GM19239 (cell line): ENCODE data around the gene PCED1B.
"Not testable (repeated sequence)": the region's sequence is repeated elsewhere in the genome, so short reads cannot be mapped to it uniquely, and the experiment has no call there.

Experiments used
- DNase-seq: peaks from one replicate; pipeline ENCODE4 v3.0.0; 2011; ENCODE audit warnings: low spot score; ENCODE audit not compliant: insufficient read length
- FAIRE-seq: peaks from 2 replicates; lab custom pipeline; 2011; peaks lifted over from hg19 to GRCh38; lab: Jason Lieb, UNC

The PCED1B gene

DNA sequence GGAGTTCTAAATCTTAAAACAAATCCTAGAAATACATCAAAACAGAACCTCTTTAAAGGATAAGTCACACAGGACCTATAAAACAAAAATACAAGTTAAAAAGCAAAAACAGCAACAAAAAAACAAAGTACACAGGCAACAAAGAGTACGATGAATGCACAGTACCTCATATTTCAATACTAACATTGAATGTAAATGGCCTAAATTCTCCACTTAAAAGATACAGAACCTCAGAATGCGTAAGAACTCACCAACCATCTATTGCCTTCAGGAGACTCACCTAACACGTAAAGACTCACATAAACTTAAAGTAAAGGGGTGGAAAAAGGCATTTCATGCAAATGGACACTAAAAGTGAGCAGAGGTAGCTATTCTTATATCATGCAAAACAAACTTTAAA is 172.5 kb downstream of the PCED1B start:
- no peak for FAIRE-seq
- DNase-seq, result no peak

DNA sequence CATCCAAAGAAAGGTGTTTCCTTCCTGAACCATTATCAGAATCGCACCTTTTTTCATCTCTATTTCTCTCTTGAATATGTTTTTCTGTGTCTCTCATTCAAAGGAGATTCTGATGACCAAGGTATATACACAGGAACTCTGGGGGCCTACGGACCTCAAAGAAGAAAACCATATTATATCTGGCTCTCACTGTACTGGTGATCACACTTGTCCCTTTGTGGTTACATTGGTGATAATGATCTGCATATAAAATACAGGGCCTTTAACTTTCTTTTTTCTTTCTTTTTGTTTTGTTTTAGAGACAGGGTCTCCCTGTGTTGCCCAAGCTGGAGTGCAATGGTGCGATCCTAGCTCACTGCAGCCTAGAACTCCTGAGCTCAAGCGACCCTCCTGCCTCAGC is 185.5 kb downstream of the PCED1B start:
- FAIRE-seq (no peak), DNase-seq (no peak)

- FAIRE-seq, result no peak
- no peak for DNase-seq
Observed at GRCh38 chr12:47265391-47265790, 186.0 kb downstream of the PCED1B start.

GRCh38 chr12:47267571-47267970 is 188.2 kb downstream of the PCED1B start:
- DNase-seq (no peak), FAIRE-seq (no peak)

GRCh38 chr12:47268501-47269454 is 189.4 kb downstream of the PCED1B start:
- FAIRE-seq (peak; percentile 26), DNase-seq (peak; percentile 28)

- FAIRE-seq (no peak), DNase-seq (no peak)
Observed at GRCh38 chr12:47269916-47270315, 190.5 kb downstream of the PCED1B start.

- DNase-seq (no peak), FAIRE-seq (no peak)
Observed at GRCh38 chr12:47270782-47271664, 191.6 kb downstream of the PCED1B start.

- no peak for FAIRE-seq
Observed at GRCh38 chr12:47271800-47272239, 192.4 kb downstream of the PCED1B start.

GRCh38 chr12:47272412-47273190 is 193.2 kb downstream of the PCED1B start:
- DNase-seq, result no peak
- FAIRE-seq, result no peak

More at GRCh38 chr12:47271800-47272239, 192.4 kb downstream of the PCED1B start:
- no peak for DNase-seq

GRCh38 chr12:47273191-47273626 is 193.8 kb downstream of the PCED1B start:
- DNase-seq (no peak), FAIRE-seq (no peak)

GRCh38 chr12:47274760-47275159 is 195.3 kb downstream of the PCED1B start:
- DNase-seq, result no peak
- no peak for FAIRE-seq

DNA sequence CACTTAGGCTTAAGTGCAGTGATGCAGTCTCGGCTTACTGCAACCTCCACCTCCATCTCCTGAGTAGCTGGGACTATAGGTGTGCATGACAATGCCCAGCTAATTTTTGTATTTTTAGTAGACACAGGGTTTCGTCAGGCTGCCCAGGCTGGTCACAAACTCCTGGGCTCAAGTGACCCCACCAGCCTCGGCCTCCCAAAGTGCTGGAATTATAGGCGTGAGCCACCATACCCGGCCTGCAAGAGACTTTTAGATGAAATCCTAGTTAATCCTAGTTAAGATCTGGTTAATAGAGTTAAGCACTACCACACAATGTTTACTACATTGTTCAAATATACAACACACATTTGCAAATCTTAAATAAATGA is 196.8 kb downstream of the PCED1B start:
- no peak for FAIRE-seq
- no peak for DNase-seq

DNA sequence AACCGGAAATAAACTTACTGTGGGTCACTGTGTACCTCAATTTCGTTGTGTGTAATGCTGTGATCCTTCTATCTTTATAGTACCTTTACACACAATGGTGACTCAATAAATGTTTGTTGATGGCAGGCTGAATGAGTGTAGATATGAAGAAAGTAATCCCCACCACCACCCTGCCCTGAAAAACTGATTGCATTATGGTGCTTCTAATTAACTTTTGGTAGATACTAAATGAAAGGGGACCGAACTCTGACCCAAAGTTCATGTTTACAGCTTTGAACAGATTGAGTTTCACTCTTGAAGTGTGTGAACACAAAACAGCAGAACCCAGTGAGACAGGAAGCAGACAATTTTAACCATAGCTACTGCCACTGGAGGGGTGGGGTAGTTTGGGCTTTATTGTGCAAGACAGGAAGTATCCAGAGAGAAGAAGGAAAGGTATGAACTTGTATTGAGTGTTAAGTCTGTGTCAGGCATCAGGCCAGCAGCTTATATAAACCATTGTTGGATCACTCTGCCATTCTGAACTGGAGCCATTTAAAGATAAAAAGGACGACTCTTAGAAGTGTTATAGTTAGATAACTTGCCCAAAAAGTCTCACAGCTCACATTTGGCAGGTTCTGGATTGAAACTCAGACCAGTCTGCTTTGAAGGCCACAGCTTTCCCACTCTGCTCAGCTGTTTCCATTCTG is 197.3 kb downstream of the PCED1B start:
- DNase-seq, result peak; percentile 38
- peak; percentile 75 for FAIRE-seq

GRCh38 chr12:47277972-47278448 is 198.6 kb downstream of the PCED1B start:
- DNase-seq (no peak), FAIRE-seq (no peak)

DNA sequence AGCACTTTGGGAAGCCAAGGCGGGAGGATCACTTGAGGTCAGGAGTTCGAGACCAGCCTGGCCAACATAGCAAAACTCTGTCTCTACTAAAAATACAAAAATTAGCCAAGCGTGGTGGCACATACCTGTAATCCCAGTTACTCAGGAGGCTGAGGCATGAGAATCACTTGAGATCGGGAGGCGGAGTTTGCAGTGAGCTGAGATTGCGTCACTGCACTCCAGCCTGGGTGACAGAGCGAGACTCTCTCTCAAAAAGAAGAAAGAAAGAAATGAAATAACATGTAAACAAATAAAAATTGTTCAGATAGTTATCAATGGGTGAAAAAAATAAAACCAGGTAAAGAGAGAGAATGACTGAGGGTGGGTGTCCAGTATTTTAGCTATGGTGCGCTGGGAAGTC is 200.3 kb downstream of the PCED1B start:
- DNase-seq, FAIRE-seq: not testable (repeated sequence)

GRCh38 chr12:47280543-47281300 is 201.3 kb downstream of the PCED1B start:
- no peak for DNase-seq
- FAIRE-seq, result no peak

- FAIRE-seq (no peak), DNase-seq (no peak)
Observed at GRCh38 chr12:47281667-47282171, 202.3 kb downstream of the PCED1B start.

- no peak for FAIRE-seq
- no peak for DNase-seq
Observed at GRCh38 chr12:47282206-47282605, 202.8 kb downstream of the PCED1B start.
